T-helper 9 cell (primary cell): ENCODE data around the gene PGM5.
"Not testable (repeated sequence)": the region's sequence is repeated elsewhere in the genome, so short reads cannot be mapped to it uniquely, and the experiment has no call there.

Experiments used
- DNase-seq: peaks from one replicate; pipeline ENCODE4 v3.0.0-alpha.2; 2020
- total RNA-seq, 2 donors: gene quantifications; one replicate each; lab custom pipeline; 2026; lab: John Stamatoyannopoulos, UW

Gene PGM5
- total RNA-seq, result 0 reads per million in 2 donors

GRCh38 chr9:68356380-68357118, at the start of gene PGM5:
Gene PGM5 (plus strand): TSS chr9:68356611. CDS start chr9:68357128, 517 bp downstream.
- DNase-seq, result not testable (repeated sequence)

GRCh38 chr9:68307127-68307526, 49.3 kb upstream of the PGM5 start:
- not testable (repeated sequence) for DNase-seq

DNA sequence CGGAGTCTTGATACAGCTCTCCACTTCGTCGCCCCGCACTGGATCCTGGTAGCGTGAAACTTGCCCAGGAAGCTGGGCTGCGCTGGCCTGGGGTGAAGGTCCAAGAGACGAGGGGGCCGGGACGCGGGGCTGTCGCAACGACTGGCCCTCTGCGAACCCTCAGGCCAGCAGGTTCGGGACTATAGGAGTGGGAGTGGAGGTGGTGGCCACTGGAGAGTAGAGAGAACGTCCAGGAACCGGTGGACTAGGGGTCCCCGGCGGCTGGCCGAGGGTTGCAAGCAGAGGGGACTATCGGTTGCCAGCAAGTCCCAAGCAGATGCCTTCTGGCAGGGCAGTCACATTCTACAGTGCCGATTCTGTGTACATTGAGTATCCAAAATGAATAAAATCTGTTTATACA, 48.8 kb upstream of the PGM5 start:
- not testable (repeated sequence) for DNase-seq

- not testable (repeated sequence) for DNase-seq
These were observed 45.2 kb upstream of the PGM5 start for GRCh38 chr9:68311208-68311607.

GRCh38 chr9:68318209-68318608, 38.2 kb upstream of the PGM5 start:
- DNase-seq, result not testable (repeated sequence)

DNA sequence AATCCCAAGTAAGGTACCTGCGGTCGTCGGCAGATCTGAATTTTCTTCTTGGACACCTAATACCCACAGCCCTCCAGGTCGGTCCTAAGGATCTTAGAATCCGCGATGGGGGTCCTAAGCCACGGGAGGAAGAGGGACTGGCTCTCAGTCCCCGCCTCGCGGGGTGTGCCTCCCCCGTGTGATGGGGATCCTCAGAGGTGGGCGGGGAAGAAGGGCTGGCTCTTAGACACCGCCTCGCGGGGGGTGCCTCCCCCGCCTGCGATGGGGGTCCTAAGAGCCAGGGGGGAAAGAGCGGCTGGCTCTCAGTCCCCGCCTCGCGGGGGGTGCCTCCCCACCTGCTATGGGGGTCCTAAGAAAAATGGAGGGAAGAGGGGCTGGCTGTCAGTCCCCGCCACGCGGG, 32.7 kb upstream of the PGM5 start:
- DNase-seq, result not testable (repeated sequence)

GRCh38 chr9:68324518-68324917, 31.9 kb upstream of the PGM5 start:
- DNase-seq, result not testable (repeated sequence)

DNA sequence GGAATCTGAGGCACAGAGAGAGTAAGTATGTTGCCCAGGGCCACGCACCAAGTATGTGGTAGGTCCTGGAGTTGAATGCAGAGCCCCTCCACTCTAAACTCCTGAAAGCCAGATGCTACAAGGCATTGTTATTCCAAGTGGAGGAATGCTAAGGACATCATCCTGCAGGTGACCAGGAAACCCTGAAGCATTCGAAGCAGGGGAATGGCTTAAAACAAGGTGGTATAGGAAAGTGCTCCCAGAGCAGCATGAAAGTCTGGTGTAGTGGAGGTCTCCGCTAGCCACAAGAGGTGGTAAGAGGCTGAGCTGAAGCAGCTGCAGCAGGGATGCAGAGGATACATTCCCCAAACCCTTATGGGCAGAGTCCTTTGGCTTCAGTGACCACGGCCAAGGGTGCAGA, 27.3 kb upstream of the PGM5 start:
- DNase-seq, result not testable (repeated sequence)

GRCh38 chr9:68330531-68331173, 25.8 kb upstream of the PGM5 start:
- not testable (repeated sequence) for DNase-seq

- not testable (repeated sequence) for DNase-seq
These were observed 24.3 kb upstream of the PGM5 start for GRCh38 chr9:68332122-68332521.

- DNase-seq, result not testable (repeated sequence)
These were observed 20.5 kb upstream of the PGM5 start for GRCh38 chr9:68335935-68336334.

GRCh38 chr9:68336639-68337339, 19.6 kb upstream of the PGM5 start:
- DNase-seq, result not testable (repeated sequence)

DNA sequence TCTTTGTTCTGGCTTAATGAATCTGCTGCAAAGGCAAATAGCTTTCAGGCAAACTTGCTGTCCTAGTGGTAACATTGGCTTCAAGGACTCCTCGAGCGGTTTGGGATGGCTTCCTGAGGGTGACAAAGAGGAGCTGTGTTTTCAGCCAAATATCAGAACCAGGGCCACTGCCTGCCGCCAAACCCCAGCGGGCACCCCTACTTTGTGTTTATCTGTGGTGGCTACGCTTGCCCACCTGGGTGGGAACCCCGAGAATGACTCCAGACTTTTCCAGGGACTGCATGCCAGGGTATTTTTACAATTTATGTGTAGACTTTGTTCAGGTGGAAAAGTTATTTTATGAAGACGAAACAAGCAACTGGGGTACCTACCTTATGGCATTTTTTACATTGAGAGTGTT, 18.4 kb upstream of the PGM5 start:
- DNase-seq, result not testable (repeated sequence)

DNA sequence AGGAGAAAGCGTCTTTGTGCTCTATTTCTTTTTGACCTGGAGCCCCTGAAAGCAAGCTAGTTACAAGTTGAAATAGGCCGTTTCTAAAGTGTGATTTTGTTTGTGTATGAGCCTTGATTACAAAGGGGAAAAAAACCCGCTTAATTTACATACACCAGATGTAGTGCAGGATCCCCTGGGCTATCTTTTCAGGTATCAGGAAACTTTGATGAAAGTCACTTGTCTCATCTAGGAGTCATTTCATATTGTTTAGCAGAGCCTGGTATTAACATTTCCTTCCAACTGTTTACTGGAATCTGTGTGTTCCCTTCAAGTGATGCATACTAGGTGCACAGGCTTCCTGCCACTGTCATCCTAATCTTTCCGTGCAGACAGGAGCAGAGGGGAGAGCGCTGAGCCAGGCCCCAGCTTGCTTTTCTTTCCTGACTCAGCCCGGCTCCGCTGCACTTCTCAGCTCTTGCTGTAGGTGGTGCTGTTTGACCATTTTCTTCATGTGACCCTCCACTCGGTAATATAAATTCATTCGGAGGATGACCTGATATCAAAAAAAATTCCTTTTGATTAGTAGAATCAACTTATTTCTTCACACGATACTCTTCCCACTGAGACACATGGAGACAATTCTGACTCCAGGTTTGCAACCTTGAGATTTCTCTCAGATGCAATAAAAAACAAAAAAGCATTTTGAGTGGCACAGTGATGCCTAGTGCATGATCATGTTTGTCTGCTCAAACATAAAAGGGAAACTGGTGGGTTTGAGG, 14.0 kb upstream of the PGM5 start:
- not testable (repeated sequence) for DNase-seq

DNA sequence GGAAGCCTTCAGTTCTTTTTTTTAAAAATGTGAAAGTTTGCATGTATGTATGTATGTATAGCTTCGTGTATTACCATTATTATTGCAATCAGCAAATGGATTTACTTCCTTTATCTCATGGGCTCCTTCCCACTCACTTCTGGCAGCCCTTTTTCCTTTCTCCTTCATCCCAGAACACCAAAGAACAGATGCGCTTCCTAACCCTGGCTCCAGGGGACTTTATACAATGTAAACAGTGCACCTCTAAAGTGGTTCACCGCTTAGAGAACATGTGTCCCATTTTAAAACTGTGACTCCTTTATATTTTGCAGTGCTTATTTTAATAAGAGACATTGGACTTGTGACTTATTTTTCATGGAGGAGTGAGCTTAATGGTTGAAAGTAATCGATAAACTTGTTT, 13.2 kb upstream of the PGM5 start:
- not testable (repeated sequence) for DNase-seq

GRCh38 chr9:68343992-68344391, 12.4 kb upstream of the PGM5 start:
- not testable (repeated sequence) for DNase-seq

GRCh38 chr9:68351689-68352088, 4.7 kb upstream of the PGM5 start:
- not testable (repeated sequence) for DNase-seq

- DNase-seq, result not testable (repeated sequence)
These were observed 425 bp upstream of the PGM5 start for GRCh38 chr9:68355993-68356379.

GRCh38 chr9:68357119-68357714, 806 bp downstream of the PGM5 start:
- not testable (repeated sequence) for DNase-seq

DNA sequence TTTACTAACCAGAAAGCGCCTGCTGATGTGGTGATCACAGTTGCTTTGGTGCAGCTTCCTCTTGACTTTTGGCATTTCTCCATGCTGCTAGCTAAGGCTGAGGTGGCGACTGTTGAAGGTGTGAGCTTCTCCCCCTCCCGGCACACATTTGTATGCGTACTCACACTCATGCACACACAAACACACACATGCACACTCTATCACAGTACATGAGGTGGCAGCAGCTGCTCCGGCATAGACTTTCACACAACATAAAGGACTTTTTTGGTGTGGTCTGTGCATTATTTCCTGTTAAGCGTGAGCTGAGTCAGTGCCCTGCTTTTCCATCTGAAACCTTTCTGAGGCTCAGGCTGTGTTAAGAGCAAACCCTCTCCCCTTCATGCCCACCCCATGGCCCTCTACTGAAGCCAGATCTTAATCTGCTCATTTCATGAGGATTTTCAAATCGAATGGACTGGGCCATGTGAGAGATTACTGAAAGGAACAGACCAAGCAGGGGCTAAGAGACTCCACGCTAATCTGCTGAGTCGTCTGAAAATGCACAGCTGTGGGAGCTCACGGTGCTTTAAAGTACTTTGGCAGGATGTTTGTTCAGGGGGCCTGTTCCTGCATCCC, 10.6 kb downstream of the PGM5 start:
- DNase-seq, result not testable (repeated sequence)

DNA sequence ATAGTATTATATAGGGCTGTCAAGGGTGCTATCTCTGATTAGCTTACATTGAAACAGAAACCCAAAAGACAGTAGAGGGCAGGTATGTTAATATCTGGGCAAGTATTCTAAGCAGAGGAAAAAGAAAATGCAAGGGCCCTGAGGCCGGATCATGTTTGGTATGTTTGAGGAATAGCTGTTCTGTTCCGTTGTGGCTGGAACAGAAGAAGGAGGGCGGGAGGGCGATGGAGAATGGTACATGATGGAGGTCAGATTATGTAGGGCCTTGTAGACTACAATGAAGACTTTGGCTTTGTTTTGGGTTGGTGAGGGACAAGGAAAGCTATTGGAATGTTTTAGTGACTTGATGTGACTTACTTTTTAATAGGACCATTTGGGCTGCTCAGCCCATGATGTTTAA, 19.4 kb downstream of the PGM5 start:
- DNase-seq, result not testable (repeated sequence)

GRCh38 chr9:68377723-68378122, 21.3 kb downstream of the PGM5 start:
- DNase-seq, result not testable (repeated sequence)
